ENCODE results near the gene NPY4R.
"Not testable (repeated sequence)": the region's sequence is repeated elsewhere in the genome, so short reads cannot be mapped to it uniquely, and the experiment has no call there.

GRCh38 chr10:46497878-46498277, 32.1 kb upstream of the NPY4R start:
- TF ChIP-seq, protein P1, sequence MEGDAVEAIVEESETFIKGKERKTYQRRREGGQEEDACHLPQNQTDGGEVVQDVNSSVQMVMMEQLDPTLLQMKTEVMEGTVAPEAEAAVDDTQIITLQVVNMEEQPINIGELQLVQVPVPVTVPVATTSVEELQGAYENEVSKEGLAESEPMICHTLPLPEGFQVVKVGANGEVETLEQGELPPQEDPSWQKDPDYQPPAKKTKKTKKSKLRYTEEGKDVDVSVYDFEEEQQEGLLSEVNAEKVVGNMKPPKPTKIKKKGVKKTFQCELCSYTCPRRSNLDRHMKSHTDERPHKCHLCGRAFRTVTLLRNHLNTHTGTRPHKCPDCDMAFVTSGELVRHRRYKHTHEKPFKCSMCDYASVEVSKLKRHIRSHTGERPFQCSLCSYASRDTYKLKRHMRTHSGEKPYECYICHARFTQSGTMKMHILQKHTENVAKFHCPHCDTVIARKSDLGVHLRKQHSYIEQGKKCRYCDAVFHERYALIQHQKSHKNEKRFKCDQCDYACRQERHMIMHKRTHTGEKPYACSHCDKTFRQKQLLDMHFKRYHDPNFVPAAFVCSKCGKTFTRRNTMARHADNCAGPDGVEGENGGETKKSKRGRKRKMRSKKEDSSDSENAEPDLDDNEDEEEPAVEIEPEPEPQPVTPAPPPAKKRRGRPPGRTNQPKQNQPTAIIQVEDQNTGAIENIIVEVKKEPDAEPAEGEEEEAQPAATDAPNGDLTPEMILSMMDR (IDR thresholded peaks at IDR 0.05; ENCODE audit: insufficient read depth, low read length): not testable (repeated sequence)
- not testable (repeated sequence) for TF ChIP-seq REST (IDR thresholded peaks at IDR 0.05; ENCODE audit: insufficient replicate concordance, low read depth)
